ENCODE measurements around the gene SBF2. TPM values are rescaled to one million over a fixed set of nuclear protein-coding genes. Genes with fewer than 3 reads are reported as not detected.

SBF2 gene
- total RNA-seq, 4 donors from 2014 or later: 44.6 to 59.4 (median 53.4) TPM

DNA sequence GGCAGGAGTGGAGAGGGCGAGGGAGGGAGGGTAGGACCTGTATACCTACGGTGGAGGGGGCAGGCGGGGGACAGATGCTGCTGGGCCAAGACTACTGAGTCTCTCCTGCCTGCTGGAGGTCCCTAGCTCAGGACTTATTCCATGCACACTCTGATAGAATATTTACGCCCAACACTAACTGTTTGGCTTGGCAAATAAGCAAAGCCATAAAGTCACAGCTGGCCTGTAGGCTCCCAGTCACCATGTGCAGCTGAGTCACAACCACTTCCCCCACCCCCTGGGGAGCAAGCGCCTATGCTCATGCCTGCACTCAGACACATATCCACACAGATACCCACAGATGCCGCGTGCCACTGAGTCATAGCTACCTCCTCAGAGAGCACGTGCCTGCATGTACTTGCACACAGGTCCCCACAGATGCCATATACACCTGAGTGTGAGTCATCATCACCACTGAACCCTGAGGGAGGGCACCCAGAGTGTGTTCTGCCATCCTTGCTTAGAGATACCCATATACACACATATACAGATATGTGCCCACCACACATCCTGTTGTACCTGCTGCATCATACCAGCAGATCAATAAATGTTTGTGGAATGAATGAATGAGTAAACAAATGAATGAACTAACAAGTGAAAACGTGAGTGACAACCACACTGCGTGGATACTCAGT lies 534.4 kb downstream of the SBF2 start:
- Histone ChIP-seq H3K4me3 (peak overlapping the region; percentile 68 to 82 (median 78)), H3K9me3 (no peaks in the 10 kb centered on the region)
- 43% methylated on average over 10 of the region's 10 CpGs for WGBS

GRCh38 chr11:9758637-9759518 lies 535.1 kb downstream of the SBF2 start:
- TF ChIP-seq EP300 (IDR thresholded peaks at IDR 0.05): no peak
- peak in 1 of 2 donors; percentile 50 for TF ChIP-seq POLR2AphosphoS5 (IDR thresholded peaks at IDR 0.05)
- TF ChIP-seq, protein P1, sequence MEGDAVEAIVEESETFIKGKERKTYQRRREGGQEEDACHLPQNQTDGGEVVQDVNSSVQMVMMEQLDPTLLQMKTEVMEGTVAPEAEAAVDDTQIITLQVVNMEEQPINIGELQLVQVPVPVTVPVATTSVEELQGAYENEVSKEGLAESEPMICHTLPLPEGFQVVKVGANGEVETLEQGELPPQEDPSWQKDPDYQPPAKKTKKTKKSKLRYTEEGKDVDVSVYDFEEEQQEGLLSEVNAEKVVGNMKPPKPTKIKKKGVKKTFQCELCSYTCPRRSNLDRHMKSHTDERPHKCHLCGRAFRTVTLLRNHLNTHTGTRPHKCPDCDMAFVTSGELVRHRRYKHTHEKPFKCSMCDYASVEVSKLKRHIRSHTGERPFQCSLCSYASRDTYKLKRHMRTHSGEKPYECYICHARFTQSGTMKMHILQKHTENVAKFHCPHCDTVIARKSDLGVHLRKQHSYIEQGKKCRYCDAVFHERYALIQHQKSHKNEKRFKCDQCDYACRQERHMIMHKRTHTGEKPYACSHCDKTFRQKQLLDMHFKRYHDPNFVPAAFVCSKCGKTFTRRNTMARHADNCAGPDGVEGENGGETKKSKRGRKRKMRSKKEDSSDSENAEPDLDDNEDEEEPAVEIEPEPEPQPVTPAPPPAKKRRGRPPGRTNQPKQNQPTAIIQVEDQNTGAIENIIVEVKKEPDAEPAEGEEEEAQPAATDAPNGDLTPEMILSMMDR (IDR thresholded peaks at IDR 0.05): peak; percentile 25 to 45 (median 35)
- no peak for TF ChIP-seq POLR2A (IDR thresholded peaks at IDR 0.05; ENCODE audit: low read depth)
- intact Hi-C loops (cut with DNase I): loop anchor here (5.0 to 10.0 kb wide), 4 partner anchors 98 to 548 kb away; partner anchors contain the start of gene ADM
- H3K27ac ChIP-seq (replicated peaks in 1 of 4): peak overlapping the region; percentile 86 to 94 (median 91)
- H3K36me3 ChIP-seq: no peaks in the 10 kb centered on the region
- DNase-seq (ENCODE audit: extremely low spot score): no peak
- peaks cover 40 to 61% (median 49%) of the 10 kb centered on the region in 4 donors for H3K4me1 ChIP-seq
- no peaks in the 10 kb centered on the region for H3K9me3 ChIP-seq
- H3K27me3 ChIP-seq: no peaks in the 10 kb centered on the region
- whole genome bisulfite sequencing: 22% methylated on average over 36 of the region's 58 CpGs
- peak overlapping the region; percentile 68 to 82 (median 78) for H3K4me3 ChIP-seq

More for the DNA sequence above, 534.4 kb downstream of the SBF2 start:
- peaks cover 41 to 55% (median 46%) of the 10 kb centered on the region in 4 donors for H3K4me1 ChIP-seq
- intact Hi-C loops (cut with DNase I): loop anchor here (5.0 to 10.0 kb wide), 5 partner anchors 43 to 548 kb away; partner anchors contain the start of gene ADM
- peak overlapping the region; percentile 86 to 94 (median 91) for H3K27ac ChIP-seq (replicated peaks in 1 of 4)
- peak; percentile 95 for DNase-seq (ENCODE audit: extremely low spot score)
- no peak for TF ChIP-seq POLR2A (IDR thresholded peaks at IDR 0.05; ENCODE audit: low read depth)
- peak; percentile 47 to 71 for TF ChIP-seq POLR2AphosphoS5 (IDR thresholded peaks at IDR 0.05)
- H3K27me3 ChIP-seq: no peaks in the 10 kb centered on the region
- no peaks in the 10 kb centered on the region for H3K36me3 ChIP-seq

DNA sequence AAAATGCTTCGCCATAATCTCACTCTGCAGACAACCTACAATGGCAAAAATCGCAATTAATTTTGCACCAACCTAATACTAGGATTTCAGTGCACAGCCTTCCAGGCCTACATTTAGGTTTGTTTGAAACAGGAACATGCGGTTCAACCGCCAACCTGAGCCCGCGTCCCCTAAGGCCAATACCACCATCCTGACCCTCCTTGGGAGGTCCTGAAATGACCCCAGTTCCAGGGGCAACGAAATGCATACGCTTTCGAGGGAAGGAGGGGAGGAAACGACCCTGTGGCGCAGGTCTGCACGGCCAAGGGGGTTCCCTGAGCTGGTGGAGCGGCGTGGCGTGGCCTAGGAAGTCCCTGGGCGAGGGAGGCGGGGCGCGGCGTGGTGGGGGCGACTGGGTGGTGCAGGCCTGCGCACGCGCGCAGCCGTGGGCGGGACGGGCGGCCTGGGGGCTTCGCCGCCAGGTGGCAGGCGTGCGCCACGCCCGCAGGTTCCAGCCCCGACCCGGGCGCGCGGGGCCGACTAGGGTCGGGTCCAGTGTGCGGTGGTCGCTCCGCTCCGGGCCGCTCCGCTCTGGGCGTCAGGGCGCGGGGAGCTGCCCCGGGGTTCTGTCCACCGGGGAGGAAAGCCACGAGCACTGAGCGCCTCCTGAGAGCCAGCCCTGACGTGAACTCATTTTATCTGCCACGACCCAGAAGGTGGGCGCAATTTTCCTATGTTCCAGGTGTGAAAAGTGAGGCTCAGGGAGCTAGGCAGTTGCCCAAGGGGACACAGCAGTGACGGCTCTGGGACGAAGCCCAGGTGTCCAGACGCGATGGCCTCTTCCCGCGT lies 536.0 kb downstream of the SBF2 start:
- Histone ChIP-seq H3K9me3 (no peaks in the 10 kb centered on the region), H3K36me3 (no peaks in the 10 kb centered on the region), H3K4me3 (peak overlapping the region; percentile 68 to 82 (median 78)), H3K27me3 (no peaks in the 10 kb centered on the region), H3K27ac (replicated peaks in 1 of 4) (peak overlapping the region; percentile 86 to 94 (median 91)), H3K4me1 (peaks cover 40 to 66% (median 52%) of the 10 kb centered on the region in 4 donors)
- DNase-seq (ENCODE audit: extremely low spot score): peak; percentile 95
- intact Hi-C loops (cut with DNase I): loop anchor here (5.0 to 10.0 kb wide), 4 partner anchors 99 to 549 kb away; partner anchors contain the start of gene ADM
- TF ChIP-seq EP300 (IDR thresholded peaks at IDR 0.05) (no peak), POLR2A (IDR thresholded peaks at IDR 0.05; ENCODE audit: low read depth) (peak; percentile 22), POLR2AphosphoS5 (IDR thresholded peaks at IDR 0.05) (peak; percentile 10 to 57)
- TF ChIP-seq, protein P1 (IDR thresholded peaks at IDR 0.05): peak; percentile 92 to 97 (median 95)
- WGBS: 7% methylated on average over 25 of the region's 64 CpGs

GRCh38 chr11:9756878-9757277 lies 537.1 kb downstream of the SBF2 start:
- peaks cover 40 to 66% (median 52%) of the 10 kb centered on the region in 4 donors for H3K4me1 ChIP-seq
- 96% methylated on average over 6 of the region's 6 CpGs for WGBS
- H3K27me3 ChIP-seq: no peaks in the 10 kb centered on the region
- no peaks in the 10 kb centered on the region for H3K9me3 ChIP-seq
- H3K27ac ChIP-seq (replicated peaks in 1 of 4): peak overlapping the region in 2 of 4 donors; percentile 7 to 31
- TF ChIP-seq POLR2AphosphoS5 (IDR thresholded peaks at IDR 0.05): no peak
- TF ChIP-seq, protein P1 (IDR thresholded peaks at IDR 0.05): no peak
- no peak for TF ChIP-seq POLR2A (IDR thresholded peaks at IDR 0.05; ENCODE audit: low read depth)
- TF ChIP-seq EP300 (IDR thresholded peaks at IDR 0.05): no peak
- no peak overlapping the region for H3K4me3 ChIP-seq
- intact Hi-C loops (cut with DNase I): loop anchor here (5.0 to 10.0 kb wide), 4 partner anchors 100 to 550 kb away; partner anchors contain the start of gene ADM
- peaks cover 0 to 5% (median 4%) of the 10 kb centered on the region in 4 donors for H3K36me3 ChIP-seq
- DNase-seq (ENCODE audit: extremely low spot score): no peak
